Ishikawa (cell line): ENCODE data around the gene ARHGAP8.

Source experiments
- CEBPB ChIP-seq: IDR thresholded peaks from 2 replicates; pipeline ENCODE4 v1.6.1; 2012
- CREB1 ChIP-seq: IDR thresholded peaks from 2 replicates; pipeline ENCODE4 v1.6.1; 2012; ENCODE audit warnings: low read depth
- EGR1 ChIP-seq: IDR thresholded peaks from 2 replicates; pipeline ENCODE4 v1.6.1; 2012
- EP300 ChIP-seq: IDR thresholded peaks from 2 replicates; pipeline ENCODE4 v1.6.1; 2012; ENCODE audit warnings: borderline replicate concordance
- FOXM1 ChIP-seq: IDR thresholded peaks from 2 replicates; pipeline ENCODE4 v1.6.1; 2012; ENCODE audit warnings: low read depth, borderline replicate concordance
- MAX ChIP-seq: IDR thresholded peaks from 2 replicates; pipeline ENCODE4 v1.6.1; 2012
- NFIC ChIP-seq: IDR thresholded peaks from 2 replicates; pipeline ENCODE4 v1.6.1; 2012
- RAD21 ChIP-seq: IDR thresholded peaks from 2 replicates; pipeline ENCODE4 v1.6.1; 2012; ENCODE audit warnings: low read depth
- REST ChIP-seq: IDR thresholded peaks from 2 replicates; pipeline ENCODE4 v1.6.1; 2012; ENCODE audit warnings: low read depth, mild to moderate bottlenecking
- TAF1 ChIP-seq: IDR thresholded peaks from 2 replicates; pipeline ENCODE4 v1.6.1; 2012; ENCODE audit warnings: low read depth, mild to moderate bottlenecking
- TCF12 ChIP-seq: IDR thresholded peaks from 2 replicates; pipeline ENCODE4 v1.6.1; 2012; ENCODE audit warnings: low read depth
- TEAD4 ChIP-seq: IDR thresholded peaks from 2 replicates; pipeline ENCODE4 v1.6.1; 2012
- USF1 ChIP-seq: IDR thresholded peaks from 2 replicates; pipeline ENCODE4 v1.6.1; 2012
- YY1 ChIP-seq: IDR thresholded peaks from 2 replicates; pipeline ENCODE4 v1.6.1; 2012; ENCODE audit warnings: low read depth
- ZBTB7A ChIP-seq: IDR thresholded peaks from 2 replicates; pipeline ENCODE4 v1.6.1; 2012; ENCODE audit warnings: low read depth

Gene ARHGAP8

GRCh38 chr22:44882226-44882905 is 130.0 kb downstream of the ARHGAP8 start:
- TF ChIP-seq REST (no peak), NFIC (no peak), FOXM1 (no peak), RAD21 (no peak), TAF1 (no peak), MAX (no peak), CEBPB (no peak), USF1 (no peak), YY1 (no peak), ZBTB7A (no peak), CREB1 (no peak), TCF12 (no peak), TEAD4 (no peak), EGR1 (no peak), EP300 (no peak)

GRCh38 chr22:44883011-44883421 is 130.6 kb downstream of the ARHGAP8 start:
- TF ChIP-seq EGR1 (no peak), CREB1 (no peak), RAD21 (no peak)

GRCh38 chr22:44884562-44884961 is 132.2 kb downstream of the ARHGAP8 start:
- no peak for TF ChIP-seq TEAD4
- no peak for TF ChIP-seq MAX
- TF ChIP-seq EP300 = no peak
- TF ChIP-seq CEBPB = no peak
- TF ChIP-seq CREB1 = no peak
- TF ChIP-seq TAF1 = no peak
- no peak for TF ChIP-seq REST
- no peak for TF ChIP-seq RAD21
- TF ChIP-seq YY1 = no peak
- no peak for TF ChIP-seq TCF12
- TF ChIP-seq EGR1 = no peak
- no peak for TF ChIP-seq USF1
- TF ChIP-seq ZBTB7A = no peak

GRCh38 chr22:44884968-44885805 is 132.8 kb downstream of the ARHGAP8 start:
- TF ChIP-seq TCF12 (no peak), EGR1 (no peak), NFIC (no peak), MAX (no peak), REST (no peak), FOXM1 (no peak), TAF1 (no peak), ZBTB7A (no peak), EP300 (no peak), TEAD4 (no peak), RAD21 (no peak), CEBPB (no peak), CREB1 (no peak), YY1 (no peak), USF1 (no peak)
